ENCODE results near the gene IDH3A.

IDH3A gene

GRCh38 chr15:78209646-78210348 lies 60.6 kb downstream of the IDH3A start:
- H3K27me3 Mint-ChIP-seq: no peaks in the 10 kb centered on the region
- H3K36me3 Mint-ChIP-seq (ENCODE audit: low read depth): no peaks in the 10 kb centered on the region
- H3K4me1 Mint-ChIP-seq: no peaks in the 10 kb centered on the region
- H3K27ac Mint-ChIP-seq: no peak overlapping the region
- ATAC-seq (no peak), DNase-seq (no peak)
- H3K9me3 Mint-ChIP-seq: no peaks in the 10 kb centered on the region
- H3K4me3 Mint-ChIP-seq: no peak overlapping the region

DNA sequence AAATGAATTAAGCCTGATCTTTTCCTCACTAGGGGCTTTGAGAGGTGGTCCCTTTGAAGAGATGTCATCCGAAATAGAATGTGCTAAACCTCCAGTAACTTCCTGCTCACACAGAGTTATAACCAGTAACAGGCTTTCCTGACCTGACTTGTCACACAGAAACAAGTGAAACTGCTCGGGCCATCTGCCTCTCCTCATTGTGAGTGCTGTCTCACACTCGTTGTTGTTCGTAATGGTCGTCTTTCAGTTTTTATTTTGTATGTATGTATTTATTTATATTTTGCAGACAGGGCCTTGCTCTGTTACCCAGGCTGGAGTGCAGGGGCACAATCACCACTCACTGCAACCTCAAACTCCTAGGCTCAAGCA lies 61.2 kb downstream of the IDH3A start:
- H3K4me3 Mint-ChIP-seq: no peak overlapping the region

DNA sequence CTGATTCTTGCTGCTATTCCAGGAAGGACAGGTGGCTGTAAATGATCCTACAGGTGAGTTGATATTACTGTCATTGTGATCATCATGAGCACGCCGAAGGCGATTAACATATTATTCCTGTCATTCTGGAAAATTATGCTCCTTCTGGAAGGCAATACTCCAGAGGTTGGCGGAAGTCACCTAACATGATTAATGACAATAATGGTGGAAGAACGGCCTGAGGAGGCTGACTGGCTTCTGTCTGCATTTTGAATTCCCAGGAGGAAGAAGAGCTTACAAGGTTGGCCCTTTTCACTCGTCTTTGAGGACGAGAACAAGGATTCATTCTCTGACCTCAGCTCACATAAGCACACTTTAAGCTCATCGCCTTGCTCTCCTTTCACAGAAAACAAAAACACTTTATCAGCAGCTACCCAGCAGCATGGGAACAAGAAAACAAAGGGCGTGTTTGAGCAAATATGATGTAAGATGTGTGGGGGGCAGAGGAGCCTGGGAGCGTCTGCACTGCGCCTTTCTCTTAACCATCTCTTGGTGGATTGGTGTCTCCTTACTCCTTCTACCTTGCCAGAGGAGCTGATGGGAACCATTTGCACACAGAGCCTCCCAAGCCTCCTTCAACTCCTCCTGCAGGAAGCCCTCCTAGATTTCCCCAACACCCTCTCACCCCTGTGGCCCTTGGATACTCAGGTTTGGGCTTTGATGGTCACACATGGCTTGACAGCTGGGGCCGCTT lies 62.2 kb downstream of the IDH3A start:
- ATAC-seq (no peak), DNase-seq (no peak)
- Mint-ChIP-seq H3K4me3 (no peak overlapping the region), H3K27me3 (no peaks in the 10 kb centered on the region), H3K36me3 (ENCODE audit: low read depth) (no peaks in the 10 kb centered on the region), H3K27ac (no peak overlapping the region), H3K9me3 (no peaks in the 10 kb centered on the region), H3K4me1 (no peaks in the 10 kb centered on the region)

More for the DNA sequence above, 61.2 kb downstream of the IDH3A start:
- Mint-ChIP-seq H3K9me3 (no peaks in the 10 kb centered on the region), H3K27ac (no peak overlapping the region), H3K4me1 (no peaks in the 10 kb centered on the region), H3K36me3 (ENCODE audit: low read depth) (no peaks in the 10 kb centered on the region), H3K27me3 (no peaks in the 10 kb centered on the region)
- no peak for DNase-seq
- ATAC-seq: no peak

GRCh38 chr15:78212008-78212407 lies 62.8 kb downstream of the IDH3A start:
- Mint-ChIP-seq H3K4me3 (no peak overlapping the region), H3K27me3 (no peaks in the 10 kb centered on the region), H3K4me1 (no peaks in the 10 kb centered on the region), H3K36me3 (ENCODE audit: low read depth) (no peaks in the 10 kb centered on the region), H3K9me3 (no peaks in the 10 kb centered on the region), H3K27ac (no peak overlapping the region)
- no peak for ATAC-seq
- DNase-seq: no peak

DNA sequence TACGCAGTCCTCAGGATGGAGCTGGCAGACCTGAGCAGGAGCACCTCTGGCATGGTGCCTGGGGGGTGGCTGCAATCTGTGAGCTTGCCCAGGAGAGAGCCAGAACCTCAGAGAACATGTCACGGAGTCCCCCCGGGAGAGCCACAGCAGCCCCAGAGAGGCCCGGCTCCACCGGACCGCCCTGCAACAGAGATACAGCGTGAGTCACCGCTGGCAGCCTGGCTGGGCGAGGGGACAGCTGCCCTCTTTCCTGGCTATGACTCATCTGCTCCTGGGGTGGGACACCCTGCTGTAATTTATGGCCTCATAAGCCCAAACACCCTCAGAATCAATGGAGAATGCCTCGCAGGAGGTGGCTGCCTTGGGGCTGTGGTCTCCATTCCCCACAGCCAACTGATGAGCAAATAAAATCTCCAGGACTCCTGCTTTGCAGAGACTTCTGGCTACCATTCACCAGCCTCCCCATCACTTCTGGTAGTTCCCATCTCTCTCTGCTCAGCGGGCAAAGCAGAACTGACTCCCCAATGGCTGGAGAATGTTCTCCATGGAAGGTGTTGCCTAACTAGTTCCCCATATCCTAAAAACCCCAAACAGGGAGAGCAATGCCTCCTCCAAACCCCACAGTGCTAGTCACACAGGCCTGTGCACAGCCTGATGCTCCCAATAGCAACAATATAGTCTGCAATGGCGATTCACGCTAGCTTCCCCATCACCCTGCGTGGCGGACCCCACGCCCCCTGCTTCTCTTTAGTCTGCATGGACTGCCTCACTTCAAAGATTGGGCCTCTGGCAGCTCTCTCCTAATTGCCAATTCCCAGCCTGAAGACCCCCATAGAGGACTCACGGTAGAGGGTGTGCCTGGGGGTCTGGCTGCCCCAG lies 63.6 kb downstream of the IDH3A start:
- DNase-seq (no peak), ATAC-seq (peak; percentile 18)
- Mint-ChIP-seq H3K4me1 (no peaks in the 10 kb centered on the region), H3K27me3 (no peaks in the 10 kb centered on the region), H3K4me3 (no peak overlapping the region), H3K27ac (no peak overlapping the region), H3K9me3 (no peaks in the 10 kb centered on the region), H3K36me3 (ENCODE audit: low read depth) (no peaks in the 10 kb centered on the region)

DNA sequence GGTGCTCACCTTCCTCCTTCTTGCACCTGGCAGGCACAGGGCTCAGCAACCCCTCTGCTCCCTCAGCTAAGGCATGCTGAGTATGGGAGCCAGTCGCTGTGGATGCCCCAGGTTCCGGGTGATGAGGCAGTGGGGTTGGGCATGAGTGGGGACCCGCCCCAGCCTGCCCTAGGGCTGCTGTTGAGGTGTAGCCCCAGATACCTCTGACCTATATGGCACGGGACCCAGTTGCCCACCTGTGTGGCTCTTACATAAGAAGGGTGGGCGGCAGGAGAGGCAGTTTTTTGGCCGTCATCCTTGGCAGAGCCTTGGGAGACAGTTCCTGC lies 64.2 kb downstream of the IDH3A start:
- H3K27me3 Mint-ChIP-seq: no peaks in the 10 kb centered on the region
- no peaks in the 10 kb centered on the region for H3K9me3 Mint-ChIP-seq
- no peak overlapping the region for H3K27ac Mint-ChIP-seq
- H3K4me1 Mint-ChIP-seq: no peaks in the 10 kb centered on the region
- no peaks in the 10 kb centered on the region for H3K36me3 Mint-ChIP-seq (ENCODE audit: low read depth)
- no peak for DNase-seq
- H3K4me3 Mint-ChIP-seq: no peak overlapping the region
- no peak for ATAC-seq

DNA sequence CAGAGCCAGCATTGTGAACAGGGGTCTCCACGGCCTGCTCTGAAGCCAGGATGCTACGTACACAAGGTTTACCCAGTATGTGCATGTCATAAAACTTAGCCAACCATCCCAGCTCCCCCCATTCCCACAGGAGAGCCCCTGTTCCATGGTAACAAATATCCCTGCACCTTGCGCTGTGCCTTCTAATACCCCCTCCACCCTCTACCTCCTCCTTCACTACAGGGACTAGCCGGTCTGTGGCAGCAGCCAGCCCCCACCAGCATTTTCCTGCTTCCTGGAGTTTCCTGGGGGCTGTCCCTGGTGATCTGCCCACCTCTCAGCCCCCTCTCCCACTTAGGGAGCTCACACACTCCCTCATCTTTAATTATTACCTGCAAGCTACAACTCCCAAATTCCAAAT lies 64.8 kb downstream of the IDH3A start:
- H3K27ac Mint-ChIP-seq: no peak overlapping the region
- no peaks in the 10 kb centered on the region for H3K27me3 Mint-ChIP-seq
- no peaks in the 10 kb centered on the region for H3K4me1 Mint-ChIP-seq
- H3K36me3 Mint-ChIP-seq (ENCODE audit: low read depth): no peaks in the 10 kb centered on the region
- no peak for DNase-seq
- no peak overlapping the region for H3K4me3 Mint-ChIP-seq
- no peak for ATAC-seq
- no peaks in the 10 kb centered on the region for H3K9me3 Mint-ChIP-seq

GRCh38 chr15:78216276-78217104 lies 67.3 kb downstream of the IDH3A start:
- H3K27ac Mint-ChIP-seq: no peak overlapping the region
- H3K9me3 Mint-ChIP-seq: no peaks in the 10 kb centered on the region
- DNase-seq (no peak), ATAC-seq (no peak)
- H3K27me3 Mint-ChIP-seq: no peaks in the 10 kb centered on the region
- H3K4me1 Mint-ChIP-seq: no peaks in the 10 kb centered on the region
- H3K36me3 Mint-ChIP-seq (ENCODE audit: low read depth): no peaks in the 10 kb centered on the region
- no peak overlapping the region for H3K4me3 Mint-ChIP-seq

DNA sequence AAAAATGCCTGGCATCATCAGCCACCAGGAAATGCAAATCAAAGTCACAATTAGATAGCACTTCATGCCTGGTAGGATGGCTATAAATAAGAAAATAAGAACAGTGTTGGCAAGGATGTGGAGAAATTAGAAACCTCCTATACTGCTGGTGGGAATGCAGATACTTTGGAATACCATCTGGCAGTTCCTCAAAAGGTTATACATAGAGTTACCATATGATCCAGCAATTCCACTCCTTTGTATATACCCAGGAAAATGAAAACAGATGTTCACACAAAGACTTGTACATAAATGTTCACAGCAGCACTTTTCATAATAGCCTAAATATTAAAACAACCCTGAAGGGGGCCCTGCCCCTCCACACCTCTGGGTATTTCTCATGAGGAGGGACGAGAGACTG lies 71.6 kb downstream of the IDH3A start:
- no peak for ATAC-seq
- no peak for DNase-seq
- Mint-ChIP-seq H3K36me3 (ENCODE audit: low read depth) (no peaks in the 10 kb centered on the region), H3K4me1 (peaks cover 7% of the 10 kb centered on the region), H3K27me3 (no peaks in the 10 kb centered on the region), H3K4me3 (no peak overlapping the region), H3K27ac (no peak overlapping the region), H3K9me3 (no peaks in the 10 kb centered on the region)

Measured in activated naive CD8-positive, alpha-beta T cell treated with anti-CD3 and anti-CD28 coated beads, Interleukin-2, amount 50 U/mL, for 24 hours (primary cell).